K562 (cell line): Measurements from ENCODE around the gene CREB3L1. TPM values are rescaled to one million over a fixed set of nuclear protein-coding genes. Genes with fewer than 3 reads are reported as not detected.

ENCODE experiments used
- ATF7 ChIP-seq: fragments of 450-650 bp; IDR thresholded peaks from 2 replicates; pipeline ENCODE4 v1.7.1; 2014; ENCODE audit warnings: mild to moderate bottlenecking, moderate library complexity
- BACH1 ChIP-seq: fragments of 200-800 bp; sonication (Bioruptor generic); IDR thresholded peaks from 2 replicates; pipeline ENCODE4 v1.6.1; 2016; ENCODE audit warnings: missing genetic modification characterization, missing compliant biosample characterization
- DDX20 ChIP-seq: fragments of 450-650 bp; IDR thresholded peaks from 2 replicates; pipeline ENCODE4 v1.6.1; 2016; ENCODE audit warnings: missing genetic modification characterization, low read depth, mild to moderate bottlenecking, missing compliant biosample characterization, moderate library complexity
- HNRNPUL1 ChIP-seq: fragments of 200-400 bp; formaldehyde crosslinking; IDR thresholded peaks from 2 replicates; pipeline ENCODE4 v1.6.1; 2017; ENCODE audit warnings: low read length
- NCOA1 ChIP-seq: fragments of 450-650 bp; IDR thresholded peaks from 2 replicates; pipeline ENCODE4 v1.6.1; 2016; ENCODE audit warnings: low read depth
- POLR2A ChIP-seq: fragments of 450-650 bp; conservative IDR thresholded peaks from 2 replicates; pipeline ENCODE4 v1.6.1; 2016
- PPARD ChIP-seq: fragments of 250-450 bp; sonication (Bioruptor Pico); IDR thresholded peaks from 2 replicates; pipeline ENCODE4 v1.8.0; 2022; ENCODE audit warnings: inconsistent platforms, mild to moderate bottlenecking, moderate library complexity
- PTBP1 ChIP-seq: fragments of 200-400 bp; formaldehyde crosslinking; IDR thresholded peaks from 2 replicates; pipeline ENCODE4 v1.6.1; 2017; ENCODE audit warnings: low read depth, low read length
- SNRNP70 ChIP-seq: fragments of 200-400 bp; formaldehyde crosslinking; optimal IDR thresholded peaks from 2 replicates; pipeline ENCODE3; 2017; ENCODE audit warnings: low read depth, low read length
- ZEB2 ChIP-seq: fragments of 450-650 bp; IDR thresholded peaks from 2 replicates; pipeline ENCODE4 v1.6.1; 2016
- polyA plus RNA-seq, 8 experiments: library from polyadenylated mRNA; depleted of rRNA in 4 of 8; stranded (reverse) in 5 of 8; unstranded in 3 of 8; fragments of >200 nt; fragmentation: Nextera tagmentation in 2 of 8; fragmentation: Illumina TruSeq in 1 of 8; extraction: Ambion mirVana in 2 of 8; extraction: Trizol in 1 of 8; gene quantifications; 2 replicates each; pipeline versions ENCODE4 v1.2.1 to v1.2.3, GENCODE V29; 2011 to 2014; ENCODE audit warnings: inconsistent platforms in 1 of 8, missing spikeins in 1 of 8
- total RNA-seq, 7 experiments: library from RNA; depleted of rRNA in 6 of 7; stranded (reverse); fragments of >200 nt in 6 of 7; fragmentation: Illumina TruSeq in 2 of 7; extraction: Trizol in 2 of 7; gene quantifications; 2 replicates each; pipeline versions ENCODE4 v1.2.1 to v1.2.3, GENCODE V29; 2011 to 2021; ENCODE audit warnings: low replicate concordance in 1 of 7
- TF ChIP-seq, protein P1 (sequence below): fragments of 250-450 bp; sonication (Bioruptor Pico); IDR thresholded peaks from 2 replicates; pipeline ENCODE4 v1.9.0; 2021; ENCODE audit warnings: mild to moderate bottlenecking, inconsistent platforms
- TF ChIP-seq, protein P2 (sequence below): fragments of 450-650 bp; IDR thresholded peaks from 2 replicates; pipeline ENCODE4 v1.6.1; 2018; ENCODE audit not compliant: partially characterized antibody
- TF ChIP-seq, protein P3 (sequence below): fragments of 450-650 bp; formaldehyde crosslinking; IDR thresholded peaks from 2 replicates; pipeline ENCODE4 v1.4.0; 2020; ENCODE audit warnings: mild to moderate bottlenecking, moderate library complexity
- TF ChIP-seq, protein P4 (sequence below), 2 experiments: fragments of 450-650 bp; conservative IDR thresholded peaks; 2 replicates each; pipeline ENCODE4 v1.6.1; 2017; ENCODE audit warnings: mild to moderate bottlenecking in 2 of 2, moderate library complexity in 2 of 2
- TF ChIP-seq, protein P5 (sequence below): fragments of 250-450 bp; sonication (Bioruptor Pico); IDR thresholded peaks from 2 replicates; pipeline ENCODE4 v1.4.0; 2020; ENCODE audit warnings: mild to moderate bottlenecking, moderate library complexity

Gene CREB3L1
- total and polyA plus RNA-seq, 9 of the 15 experiments (the other 6 are each of a cell fraction or from before 2014, with no cell fraction given): 1.2 to 27.6 (median 3.7) TPM

DNA sequence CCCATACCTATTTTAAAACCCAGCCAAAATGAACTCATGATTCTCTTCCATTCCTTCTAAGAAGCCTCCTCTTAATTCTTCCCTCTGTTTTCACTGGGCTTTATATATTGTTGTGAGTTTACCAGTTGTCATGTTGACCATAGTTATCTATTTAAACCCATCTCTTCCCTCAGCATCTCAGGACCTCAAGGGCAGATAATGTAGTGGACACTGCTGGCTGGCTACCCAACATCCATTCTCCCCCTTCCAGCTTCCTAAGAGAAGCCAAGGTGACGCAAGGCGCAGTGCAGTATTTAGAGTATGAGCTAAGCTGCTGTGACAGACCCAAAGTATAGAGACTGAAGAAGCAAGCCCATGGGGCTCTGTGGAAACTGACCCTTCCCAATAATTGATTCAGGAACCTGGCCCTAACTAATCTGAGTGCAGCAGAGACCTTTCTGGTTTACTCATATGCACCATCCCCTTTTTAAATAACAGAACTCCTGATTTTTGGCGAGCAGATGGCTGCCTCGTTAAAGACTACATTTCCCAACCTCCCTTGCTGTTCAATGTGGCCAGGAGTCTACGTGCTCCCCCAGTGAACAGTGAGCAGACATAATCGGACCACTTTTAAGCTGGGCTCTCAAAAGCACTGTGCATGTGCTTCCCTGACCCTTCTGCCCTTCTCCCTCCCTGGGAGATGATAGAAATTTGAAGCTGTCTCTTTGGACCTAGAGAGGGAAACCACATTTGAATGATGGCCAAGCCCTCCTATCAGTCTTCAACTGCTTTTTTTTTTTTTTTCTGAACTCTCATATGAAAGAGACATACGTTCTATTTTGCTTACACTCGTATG is 28.1 kb upstream of the CREB3L1 start (continued):
- TF ChIP-seq, protein P1, sequence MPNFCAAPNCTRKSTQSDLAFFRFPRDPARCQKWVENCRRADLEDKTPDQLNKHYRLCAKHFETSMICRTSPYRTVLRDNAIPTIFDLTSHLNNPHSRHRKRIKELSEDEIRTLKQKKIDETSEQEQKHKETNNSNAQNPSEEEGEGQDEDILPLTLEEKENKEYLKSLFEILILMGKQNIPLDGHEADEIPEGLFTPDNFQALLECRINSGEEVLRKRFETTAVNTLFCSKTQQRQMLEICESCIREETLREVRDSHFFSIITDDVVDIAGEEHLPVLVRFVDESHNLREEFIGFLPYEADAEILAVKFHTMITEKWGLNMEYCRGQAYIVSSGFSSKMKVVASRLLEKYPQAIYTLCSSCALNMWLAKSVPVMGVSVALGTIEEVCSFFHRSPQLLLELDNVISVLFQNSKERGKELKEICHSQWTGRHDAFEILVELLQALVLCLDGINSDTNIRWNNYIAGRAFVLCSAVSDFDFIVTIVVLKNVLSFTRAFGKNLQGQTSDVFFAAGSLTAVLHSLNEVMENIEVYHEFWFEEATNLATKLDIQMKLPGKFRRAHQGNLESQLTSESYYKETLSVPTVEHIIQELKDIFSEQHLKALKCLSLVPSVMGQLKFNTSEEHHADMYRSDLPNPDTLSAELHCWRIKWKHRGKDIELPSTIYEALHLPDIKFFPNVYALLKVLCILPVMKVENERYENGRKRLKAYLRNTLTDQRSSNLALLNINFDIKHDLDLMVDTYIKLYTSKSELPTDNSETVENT (CRISPR knock-in tag): no peak
- TF ChIP-seq, protein P2, sequence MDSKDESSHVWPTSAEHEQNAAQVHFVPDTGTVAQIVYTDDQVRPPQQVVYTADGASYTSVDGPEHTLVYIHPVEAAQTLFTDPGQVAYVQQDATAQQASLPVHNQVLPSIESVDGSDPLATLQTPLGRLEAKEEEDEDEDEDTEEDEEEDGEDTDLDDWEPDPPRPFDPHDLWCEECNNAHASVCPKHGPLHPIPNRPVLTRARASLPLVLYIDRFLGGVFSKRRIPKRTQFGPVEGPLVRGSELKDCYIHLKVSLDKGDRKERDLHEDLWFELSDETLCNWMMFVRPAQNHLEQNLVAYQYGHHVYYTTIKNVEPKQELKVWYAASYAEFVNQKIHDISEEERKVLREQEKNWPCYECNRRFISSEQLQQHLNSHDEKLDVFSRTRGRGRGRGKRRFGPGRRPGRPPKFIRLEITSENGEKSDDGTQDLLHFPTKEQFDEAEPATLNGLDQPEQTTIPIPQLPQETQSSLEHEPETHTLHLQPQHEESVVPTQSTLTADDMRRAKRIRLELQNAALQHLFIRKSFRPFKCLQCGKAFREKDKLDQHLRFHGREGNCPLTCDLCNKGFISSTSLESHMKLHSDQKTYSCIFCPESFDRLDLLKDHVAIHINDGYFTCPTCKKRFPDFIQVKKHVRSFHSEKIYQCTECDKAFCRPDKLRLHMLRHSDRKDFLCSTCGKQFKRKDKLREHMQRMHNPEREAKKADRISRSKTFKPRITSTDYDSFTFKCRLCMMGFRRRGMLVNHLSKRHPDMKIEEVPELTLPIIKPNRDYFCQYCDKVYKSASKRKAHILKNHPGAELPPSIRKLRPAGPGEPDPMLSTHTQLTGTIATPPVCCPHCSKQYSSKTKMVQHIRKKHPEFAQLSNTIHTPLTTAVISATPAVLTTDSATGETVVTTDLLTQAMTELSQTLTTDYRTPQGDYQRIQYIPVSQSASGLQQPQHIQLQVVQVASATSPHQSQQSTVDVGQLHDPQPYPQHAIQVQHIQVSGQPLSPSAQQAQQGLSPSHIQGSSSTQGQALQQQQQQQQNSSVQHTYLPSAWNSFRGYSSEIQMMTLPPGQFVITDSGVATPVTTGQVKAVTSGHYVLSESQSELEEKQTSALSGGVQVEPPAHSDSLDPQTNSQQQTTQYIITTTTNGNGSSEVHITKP: no peak
- TF ChIP-seq PPARD (CRISPR knock-in tag): no peak
- TF ChIP-seq PTBP1: no peak
- no peak for TF ChIP-seq BACH1
- no peak; the same call in 1 of the 2 replicates for TF ChIP-seq ATF7
- TF ChIP-seq, protein P3, sequence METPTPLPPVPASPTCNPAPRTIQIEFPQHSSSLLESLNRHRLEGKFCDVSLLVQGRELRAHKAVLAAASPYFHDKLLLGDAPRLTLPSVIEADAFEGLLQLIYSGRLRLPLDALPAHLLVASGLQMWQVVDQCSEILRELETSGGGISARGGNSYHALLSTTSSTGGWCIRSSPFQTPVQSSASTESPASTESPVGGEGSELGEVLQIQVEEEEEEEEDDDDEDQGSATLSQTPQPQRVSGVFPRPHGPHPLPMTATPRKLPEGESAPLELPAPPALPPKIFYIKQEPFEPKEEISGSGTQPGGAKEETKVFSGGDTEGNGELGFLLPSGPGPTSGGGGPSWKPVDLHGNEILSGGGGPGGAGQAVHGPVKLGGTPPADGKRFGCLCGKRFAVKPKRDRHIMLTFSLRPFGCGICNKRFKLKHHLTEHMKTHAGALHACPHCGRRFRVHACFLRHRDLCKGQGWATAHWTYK (CRISPR knock-in tag): no peak; the same call in 1 of the 2 replicates
- no peak for TF ChIP-seq SNRNP70
- TF ChIP-seq, protein P4, sequence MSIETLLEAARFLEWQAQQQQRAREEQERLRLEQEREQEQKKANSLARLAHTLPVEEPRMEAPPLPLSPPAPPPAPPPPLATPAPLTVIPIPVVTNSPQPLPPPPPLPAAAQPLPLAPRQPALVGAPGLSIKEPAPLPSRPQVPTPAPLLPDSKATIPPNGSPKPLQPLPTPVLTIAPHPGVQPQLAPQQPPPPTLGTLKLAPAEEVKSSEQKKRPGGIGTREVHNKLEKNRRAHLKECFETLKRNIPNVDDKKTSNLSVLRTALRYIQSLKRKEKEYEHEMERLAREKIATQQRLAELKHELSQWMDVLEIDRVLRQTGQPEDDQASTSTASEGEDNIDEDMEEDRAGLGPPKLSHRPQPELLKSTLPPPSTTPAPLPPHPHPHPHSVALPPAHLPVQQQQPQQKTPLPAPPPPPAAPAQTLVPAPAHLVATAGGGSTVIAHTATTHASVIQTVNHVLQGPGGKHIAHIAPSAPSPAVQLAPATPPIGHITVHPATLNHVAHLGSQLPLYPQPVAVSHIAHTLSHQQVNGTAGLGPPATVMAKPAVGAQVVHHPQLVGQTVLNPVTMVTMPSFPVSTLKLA (conservative IDR thresholded peaks at IDR 0.05): peak; percentile 38 to 53
- no peak for TF ChIP-seq DDX20 (tag)
- no peak for TF ChIP-seq HNRNPUL1
- TF ChIP-seq, protein P5, sequence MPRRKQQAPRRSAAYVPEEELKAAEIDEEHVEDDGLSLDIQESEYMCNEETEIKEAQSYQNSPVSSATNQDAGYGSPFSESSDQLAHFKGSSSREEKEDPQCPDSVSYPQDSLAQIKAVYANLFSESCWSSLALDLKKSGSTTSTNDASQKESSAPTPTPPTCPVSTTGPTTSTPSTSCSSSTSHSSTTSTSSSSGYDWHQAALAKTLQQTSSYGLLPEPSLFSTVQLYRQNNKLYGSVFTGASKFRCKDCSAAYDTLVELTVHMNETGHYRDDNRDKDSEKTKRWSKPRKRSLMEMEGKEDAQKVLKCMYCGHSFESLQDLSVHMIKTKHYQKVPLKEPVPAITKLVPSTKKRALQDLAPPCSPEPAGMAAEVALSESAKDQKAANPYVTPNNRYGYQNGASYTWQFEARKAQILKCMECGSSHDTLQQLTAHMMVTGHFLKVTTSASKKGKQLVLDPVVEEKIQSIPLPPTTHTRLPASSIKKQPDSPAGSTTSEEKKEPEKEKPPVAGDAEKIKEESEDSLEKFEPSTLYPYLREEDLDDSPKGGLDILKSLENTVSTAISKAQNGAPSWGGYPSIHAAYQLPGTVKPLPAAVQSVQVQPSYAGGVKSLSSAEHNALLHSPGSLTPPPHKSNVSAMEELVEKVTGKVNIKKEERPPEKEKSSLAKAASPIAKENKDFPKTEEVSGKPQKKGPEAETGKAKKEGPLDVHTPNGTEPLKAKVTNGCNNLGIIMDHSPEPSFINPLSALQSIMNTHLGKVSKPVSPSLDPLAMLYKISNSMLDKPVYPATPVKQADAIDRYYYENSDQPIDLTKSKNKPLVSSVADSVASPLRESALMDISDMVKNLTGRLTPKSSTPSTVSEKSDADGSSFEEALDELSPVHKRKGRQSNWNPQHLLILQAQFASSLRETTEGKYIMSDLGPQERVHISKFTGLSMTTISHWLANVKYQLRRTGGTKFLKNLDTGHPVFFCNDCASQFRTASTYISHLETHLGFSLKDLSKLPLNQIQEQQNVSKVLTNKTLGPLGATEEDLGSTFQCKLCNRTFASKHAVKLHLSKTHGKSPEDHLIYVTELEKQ (CRISPR knock-in tag): no peak
- peak; percentile 43; the same call in 1 of the 2 replicates for TF ChIP-seq NCOA1
- no peak for TF ChIP-seq ZEB2
- TF ChIP-seq POLR2A: no peak; the same call in 1 of the 2 replicates
